SJCRH30 (cell line): ENCODE data around the gene PIP5K1A. TPM values are rescaled to one million over a fixed set of nuclear protein-coding genes. Genes with fewer than 3 reads are reported as not detected.

Source experiments
- total RNA-seq: library from RNA; depleted of rRNA; stranded (reverse); fragments of >200 nt; shearing (Covaris generic); gene quantifications from 2 replicates; pipeline ENCODE4 v1.2.3, GENCODE V29; 2014; rRNA removed

Gene PIP5K1A
- total RNA-seq, 1 experiment from 2014 or later: 99.3 TPM

Other genes with a start within 250 kb of the PIP5K1A start
- gene CERS2, start 223.7 kb upstream of the PIP5K1A start, total RNA-seq: 87.3 and 95.2 TPM in 2 replicates
- not detected in 2 replicates for gene ANXA9, start 216.3 kb upstream of the PIP5K1A start, total RNA-seq
- 2.0 and 2.5 TPM in 2 replicates for gene MINDY1, start 191.7 kb upstream of the PIP5K1A start, total RNA-seq
- gene PRUNE1, start 190.1 kb upstream of the PIP5K1A start, total RNA-seq: 15.0 and 17.4 TPM in 2 replicates
- 0.22 and 0.56 TPM in 2 replicates for gene BNIPL, start 162.0 kb upstream of the PIP5K1A start, total RNA-seq
- gene C1orf56, start 150.8 kb upstream of the PIP5K1A start, total RNA-seq: 1.8 and 2.0 TPM in 2 replicates
- 42.2 and 48.3 TPM in 2 replicates for gene CDC42SE1, start 138.9 kb upstream of the PIP5K1A start, total RNA-seq
- gene MLLT11, start 138.2 kb upstream of the PIP5K1A start, total RNA-seq: 14.9 and 15.7 TPM in 2 replicates
- 3.0 and 3.2 TPM in 2 replicates for gene GABPB2, start 127.8 kb upstream of the PIP5K1A start, total RNA-seq
- gene SEMA6C, start 51.9 kb upstream of the PIP5K1A start, total RNA-seq: 11.2 and 12.5 TPM in 2 replicates
- not detected in 2 replicates for gene TNFAIP8L2, start 41.9 kb upstream of the PIP5K1A start, total RNA-seq
- gene LYSMD1, start 32.6 kb upstream of the PIP5K1A start, total RNA-seq: 13.4 and 15.8 TPM in 2 replicates
- 48.9 and 57.8 TPM in 2 replicates for gene SCNM1, start 32.4 kb upstream of the PIP5K1A start, total RNA-seq
- gene TMOD4, start 22.6 kb upstream of the PIP5K1A start, total RNA-seq: not detected in 2 replicates
- 49.4 and 55.2 TPM in 2 replicates for gene VPS72, start 8.4 kb upstream of the PIP5K1A start, total RNA-seq
- gene PSMD4, start 56.2 kb downstream of the PIP5K1A start, total RNA-seq: 130 and 132 TPM in 2 replicates
- gene ZNF687, start 83.7 kb downstream of the PIP5K1A start, total RNA-seq: 16.1 and 17.6 TPM in 2 replicates
- 29.4 and 32.3 TPM in 2 replicates for gene PI4KB, start 128.9 kb downstream of the PIP5K1A start, total RNA-seq
- 29.1 and 33.2 TPM in 2 replicates for gene RFX5, start 148.7 kb downstream of the PIP5K1A start, total RNA-seq
- gene SELENBP1, start 174.2 kb downstream of the PIP5K1A start, total RNA-seq: 10.4 and 11.8 TPM in 2 replicates
- gene PSMB4, start 201.0 kb downstream of the PIP5K1A start, total RNA-seq: 355 and 363 TPM in 2 replicates